Transverse colon (tissue), 4 donors: ENCODE measurements around the gene VPS35L.

ENCODE experiments used
- EP300 ChIP-seq: sonication (generic); formaldehyde crosslinking; IDR thresholded peaks from one replicate; pipeline ENCODE4 v1.6.1; 2017; ENCODE audit warnings: antibody characterized with exemption, low read depth
- POLR2A ChIP-seq: fragments of 450-650 bp; IDR thresholded peaks from one replicate; pipeline ENCODE4 v1.6.1; 2016; ENCODE audit warnings: antibody characterized with exemption, mild to moderate bottlenecking, moderate library complexity
- POLR2AphosphoS5 ChIP-seq, 3 donors: sonication (generic); formaldehyde crosslinking; IDR thresholded peaks; one replicate each; pipeline ENCODE4 v1.6.1; 2016; ENCODE audit warnings: antibody characterized with exemption in 3 of 3
- TF ChIP-seq, protein P1 (sequence below), 5 experiments: fragments of 200-600 bp in 3 of 5; fragments of 450-650 bp in 2 of 5; sonication (generic) in 3 of 5; IDR thresholded peaks; 1 replicate in 2 of 5; 2 replicates in 3 of 5; pipeline ENCODE4 v1.5.1; 2016 to 2017; ENCODE audit warnings: antibody characterized with exemption in 5 of 5, inconsistent platforms in 3 of 5, mild to moderate bottlenecking in 2 of 5, moderate library complexity in 1 of 5

GRCh38 chr16:19636436-19637267 is 81.1 kb downstream of the VPS35L start:
- TF ChIP-seq, protein P1, sequence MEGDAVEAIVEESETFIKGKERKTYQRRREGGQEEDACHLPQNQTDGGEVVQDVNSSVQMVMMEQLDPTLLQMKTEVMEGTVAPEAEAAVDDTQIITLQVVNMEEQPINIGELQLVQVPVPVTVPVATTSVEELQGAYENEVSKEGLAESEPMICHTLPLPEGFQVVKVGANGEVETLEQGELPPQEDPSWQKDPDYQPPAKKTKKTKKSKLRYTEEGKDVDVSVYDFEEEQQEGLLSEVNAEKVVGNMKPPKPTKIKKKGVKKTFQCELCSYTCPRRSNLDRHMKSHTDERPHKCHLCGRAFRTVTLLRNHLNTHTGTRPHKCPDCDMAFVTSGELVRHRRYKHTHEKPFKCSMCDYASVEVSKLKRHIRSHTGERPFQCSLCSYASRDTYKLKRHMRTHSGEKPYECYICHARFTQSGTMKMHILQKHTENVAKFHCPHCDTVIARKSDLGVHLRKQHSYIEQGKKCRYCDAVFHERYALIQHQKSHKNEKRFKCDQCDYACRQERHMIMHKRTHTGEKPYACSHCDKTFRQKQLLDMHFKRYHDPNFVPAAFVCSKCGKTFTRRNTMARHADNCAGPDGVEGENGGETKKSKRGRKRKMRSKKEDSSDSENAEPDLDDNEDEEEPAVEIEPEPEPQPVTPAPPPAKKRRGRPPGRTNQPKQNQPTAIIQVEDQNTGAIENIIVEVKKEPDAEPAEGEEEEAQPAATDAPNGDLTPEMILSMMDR (IDR thresholded peaks at IDR 0.05): no peak
- TF ChIP-seq POLR2A (no peak), POLR2AphosphoS5 (IDR thresholded peaks at IDR 0.05) (peak in 2 of 3 donors; percentile 40 to 42), EP300 (no peak)
